ENCODE measurements around the gene UNC5A. TPM values are rescaled to one million over a fixed set of nuclear protein-coding genes. Genes with fewer than 3 reads are reported as not detected.
A peak's percentile ranks its signal among the peaks of the same experiment; 100 is the strongest.

Gene UNC5A
- total RNA-seq, 1 donor from 2014 or later = 1.7 TPM

DNA sequence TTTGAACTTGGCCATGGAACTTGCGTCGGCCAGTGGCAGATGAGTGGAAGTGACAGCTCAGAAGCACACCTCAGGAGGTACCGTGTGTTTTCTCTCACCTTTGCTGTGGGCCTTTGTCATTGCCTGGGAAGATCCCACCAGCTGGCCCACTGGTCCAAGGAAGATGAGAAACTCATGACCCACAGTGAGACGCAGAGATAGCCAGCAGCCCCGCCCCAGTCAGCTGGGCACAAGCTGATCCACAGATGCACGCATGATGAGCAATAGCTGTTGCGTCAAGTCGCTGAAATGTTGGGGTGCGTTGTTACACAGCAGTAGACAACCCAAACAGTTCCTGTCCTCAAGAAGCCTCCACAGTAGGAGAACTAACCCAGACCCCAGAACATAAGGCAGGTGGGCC, 30.8 kb upstream of the UNC5A start:
- Mint-ChIP-seq H3K4me1 (ENCODE audit: unreplicated experiment) (peaks cover 13% of the 10 kb centered on the region), H3K4me3 (no peak overlapping the region), H3K9me3 (no peaks in the 10 kb centered on the region), H3K27me3 (peaks cover 54% of the 10 kb centered on the region), H3K36me3 (no peaks in the 10 kb centered on the region), H3K27ac (no peak overlapping the region)
- DNase-seq (ENCODE audit: extremely low spot score, unreplicated experiment) = peak; percentile 42
- TF ChIP-seq, protein P1, sequence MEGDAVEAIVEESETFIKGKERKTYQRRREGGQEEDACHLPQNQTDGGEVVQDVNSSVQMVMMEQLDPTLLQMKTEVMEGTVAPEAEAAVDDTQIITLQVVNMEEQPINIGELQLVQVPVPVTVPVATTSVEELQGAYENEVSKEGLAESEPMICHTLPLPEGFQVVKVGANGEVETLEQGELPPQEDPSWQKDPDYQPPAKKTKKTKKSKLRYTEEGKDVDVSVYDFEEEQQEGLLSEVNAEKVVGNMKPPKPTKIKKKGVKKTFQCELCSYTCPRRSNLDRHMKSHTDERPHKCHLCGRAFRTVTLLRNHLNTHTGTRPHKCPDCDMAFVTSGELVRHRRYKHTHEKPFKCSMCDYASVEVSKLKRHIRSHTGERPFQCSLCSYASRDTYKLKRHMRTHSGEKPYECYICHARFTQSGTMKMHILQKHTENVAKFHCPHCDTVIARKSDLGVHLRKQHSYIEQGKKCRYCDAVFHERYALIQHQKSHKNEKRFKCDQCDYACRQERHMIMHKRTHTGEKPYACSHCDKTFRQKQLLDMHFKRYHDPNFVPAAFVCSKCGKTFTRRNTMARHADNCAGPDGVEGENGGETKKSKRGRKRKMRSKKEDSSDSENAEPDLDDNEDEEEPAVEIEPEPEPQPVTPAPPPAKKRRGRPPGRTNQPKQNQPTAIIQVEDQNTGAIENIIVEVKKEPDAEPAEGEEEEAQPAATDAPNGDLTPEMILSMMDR (conservative IDR thresholded peaks at IDR 0.05) = no peak

DNA sequence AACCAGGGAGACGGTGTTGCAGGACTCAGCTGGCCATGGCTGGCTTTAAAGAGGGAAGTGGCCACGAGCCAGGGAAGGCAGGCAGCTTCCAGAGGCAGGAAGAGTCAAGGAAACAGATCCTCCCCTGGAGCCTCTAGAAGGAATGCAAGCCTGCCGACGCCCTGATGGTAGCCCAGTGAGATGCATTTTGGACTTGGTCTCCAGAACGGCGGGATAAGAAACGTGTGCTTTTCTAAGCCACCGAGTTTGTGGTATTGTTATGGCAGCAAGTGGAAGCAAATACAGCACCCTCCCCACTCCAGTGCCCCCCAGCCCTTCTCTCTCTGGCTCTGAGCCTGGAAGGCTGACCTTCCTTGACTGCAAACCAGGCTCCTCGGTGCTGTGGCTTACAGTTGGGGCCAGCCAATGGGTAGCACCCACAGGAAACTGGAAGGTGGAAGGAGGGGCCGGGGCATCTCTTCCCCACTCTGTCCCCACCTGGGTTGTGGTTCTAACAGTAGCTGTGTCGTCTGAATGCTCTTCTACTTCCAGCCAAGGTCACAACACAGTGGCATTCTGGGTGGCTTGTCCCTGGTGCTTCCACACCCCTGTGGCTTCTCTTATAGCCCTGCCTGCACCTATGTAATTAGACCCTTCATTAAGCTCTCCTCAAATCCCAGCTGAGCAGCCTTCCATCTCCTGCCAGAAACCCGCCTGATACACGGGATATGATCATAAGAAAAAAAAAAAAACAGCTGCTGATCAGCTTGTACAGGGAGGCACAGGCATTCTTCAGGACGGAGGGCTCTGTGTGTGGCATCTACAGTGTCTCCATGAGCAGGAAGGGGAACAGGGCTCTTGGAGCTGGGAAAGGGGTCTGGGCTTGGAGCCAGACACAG, 29.9 kb upstream of the UNC5A start:
- peaks cover 47% of the 10 kb centered on the region for H3K27me3 Mint-ChIP-seq
- H3K4me3 Mint-ChIP-seq = no peak overlapping the region
- H3K4me1 Mint-ChIP-seq (ENCODE audit: unreplicated experiment) = peaks cover 9% of the 10 kb centered on the region
- peak; percentile 56 for DNase-seq (ENCODE audit: extremely low spot score, unreplicated experiment)
- no peak overlapping the region for H3K27ac Mint-ChIP-seq
- H3K36me3 Mint-ChIP-seq = no peaks in the 10 kb centered on the region
- H3K9me3 Mint-ChIP-seq = no peaks in the 10 kb centered on the region
- TF ChIP-seq, protein P1 (conservative IDR thresholded peaks at IDR 0.05) = no peak

DNA sequence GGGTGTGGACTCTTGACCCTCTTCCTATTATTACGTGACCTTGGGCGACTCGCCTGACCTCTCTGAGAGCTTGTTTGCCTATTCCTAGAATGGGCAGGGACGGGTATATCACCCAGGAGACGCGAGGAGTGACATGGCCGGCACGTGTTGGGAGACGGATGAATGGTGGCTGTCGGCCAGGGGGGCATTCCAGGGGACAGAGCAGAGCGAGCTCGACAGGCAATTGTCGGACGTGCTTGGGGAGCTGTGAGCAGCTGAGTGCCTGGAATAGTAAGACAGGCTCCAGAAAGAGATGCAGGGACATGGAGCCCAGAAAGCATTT, 29.3 kb upstream of the UNC5A start:
- DNase-seq (ENCODE audit: extremely low spot score, unreplicated experiment) = peak; percentile 48
- no peaks in the 10 kb centered on the region for H3K9me3 Mint-ChIP-seq
- peaks cover 47% of the 10 kb centered on the region for H3K27me3 Mint-ChIP-seq
- H3K27ac Mint-ChIP-seq = no peak overlapping the region
- TF ChIP-seq, protein P1 (conservative IDR thresholded peaks at IDR 0.05) = no peak
- H3K4me1 Mint-ChIP-seq (ENCODE audit: unreplicated experiment) = peaks cover 9% of the 10 kb centered on the region
- H3K4me3 Mint-ChIP-seq = no peak overlapping the region
- H3K36me3 Mint-ChIP-seq = no peaks in the 10 kb centered on the region

DNA sequence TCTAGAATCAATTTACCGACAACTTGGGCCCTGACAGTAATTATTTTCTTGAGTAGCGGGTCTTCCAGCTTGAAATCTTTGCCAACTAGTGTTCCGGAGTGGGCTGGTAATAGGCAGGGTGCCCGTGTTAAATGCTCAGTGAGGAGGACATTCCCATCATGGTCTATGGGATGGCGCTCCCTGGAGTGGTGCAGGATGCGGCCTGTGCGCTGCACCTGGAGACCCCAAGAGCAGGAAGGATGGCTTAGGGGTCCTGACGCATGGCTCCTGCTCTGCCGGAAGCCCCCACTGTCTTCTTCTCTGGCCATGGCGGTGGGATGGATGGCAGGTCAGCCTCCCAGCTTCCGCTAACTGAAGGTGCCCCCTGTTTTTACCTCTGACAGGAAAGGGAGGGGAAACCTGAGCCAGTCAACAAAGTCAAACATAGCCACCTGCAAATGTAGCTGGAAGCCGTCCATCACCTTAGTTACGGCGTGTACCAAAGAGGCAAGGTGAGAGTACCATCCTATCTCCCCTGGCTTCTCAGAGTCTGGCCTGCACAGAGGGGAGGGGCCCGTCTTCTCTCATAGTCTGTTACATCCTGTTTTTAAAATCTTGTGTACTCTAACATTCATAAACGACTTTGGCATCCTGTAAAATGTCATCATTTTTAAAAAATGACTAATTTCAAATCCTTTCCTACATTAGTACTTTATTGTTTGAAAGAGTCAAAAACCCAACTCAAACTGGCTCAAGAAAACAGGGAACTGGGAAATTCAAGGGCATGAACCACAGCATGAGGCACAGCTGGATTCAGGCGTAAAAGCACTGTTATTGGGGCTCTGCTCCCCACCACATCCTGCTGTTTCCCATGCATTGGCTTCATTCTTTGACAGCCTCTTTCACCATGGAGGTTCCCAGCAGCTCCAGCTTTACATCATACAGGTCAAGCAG, 28.5 kb upstream of the UNC5A start:
- no peaks in the 10 kb centered on the region for H3K36me3 Mint-ChIP-seq
- H3K27ac Mint-ChIP-seq = no peak overlapping the region
- peaks cover 9% of the 10 kb centered on the region for H3K4me1 Mint-ChIP-seq (ENCODE audit: unreplicated experiment)
- no peak overlapping the region for H3K4me3 Mint-ChIP-seq
- DNase-seq (ENCODE audit: extremely low spot score, unreplicated experiment) = no peak
- no peaks in the 10 kb centered on the region for H3K9me3 Mint-ChIP-seq
- peaks cover 48% of the 10 kb centered on the region for H3K27me3 Mint-ChIP-seq
- TF ChIP-seq, protein P1 (conservative IDR thresholded peaks at IDR 0.05) = no peak

DNA sequence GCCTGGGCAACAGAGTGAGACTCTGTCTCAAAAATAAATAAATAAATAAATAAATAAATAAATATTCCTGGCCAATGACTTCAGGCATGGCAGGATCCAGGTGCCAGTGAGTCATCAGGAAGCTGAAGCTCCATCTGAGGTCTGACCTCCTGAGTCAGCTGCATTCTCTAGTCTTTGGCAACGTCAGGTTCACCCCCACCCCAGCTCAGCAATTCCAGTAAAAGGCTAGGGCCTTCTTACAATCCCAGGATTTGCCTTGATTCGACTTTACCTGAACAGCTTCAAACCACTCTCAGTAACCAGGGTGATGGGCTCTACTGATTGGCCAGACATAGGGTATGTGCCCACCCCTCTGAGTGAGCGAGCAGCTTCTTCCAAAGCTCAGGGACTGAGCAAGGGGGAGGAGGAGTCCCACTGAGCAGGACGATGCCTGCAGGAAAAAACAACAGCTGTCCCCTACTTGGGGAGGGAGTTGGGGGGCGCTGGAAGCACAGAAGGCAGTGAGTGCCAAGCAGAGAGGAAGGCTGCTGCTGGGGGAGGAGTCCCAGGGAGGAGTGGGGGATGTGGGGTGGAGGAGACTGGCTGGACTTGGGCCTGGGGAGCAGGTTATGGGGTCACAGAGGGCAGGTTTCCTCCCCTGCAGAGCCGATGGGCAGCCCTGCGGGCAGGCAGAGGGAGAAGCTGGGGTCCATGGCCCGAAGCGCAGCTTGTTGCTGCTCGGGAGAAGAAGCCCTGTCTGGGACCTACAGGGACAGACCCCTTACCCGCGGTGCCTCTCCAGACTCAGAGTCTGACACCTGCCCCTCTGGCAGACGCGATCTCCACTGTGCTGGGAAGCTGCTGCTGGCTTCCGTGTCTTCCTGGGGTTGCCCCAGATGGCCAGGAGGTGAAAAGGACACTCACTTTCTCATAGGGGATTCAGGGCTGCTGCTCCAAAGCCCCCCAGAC, 25.9 kb upstream of the UNC5A start:
- peaks cover 9% of the 10 kb centered on the region for H3K4me1 Mint-ChIP-seq (ENCODE audit: unreplicated experiment)
- H3K27ac Mint-ChIP-seq = no peak overlapping the region
- TF ChIP-seq, protein P1 (conservative IDR thresholded peaks at IDR 0.05) = no peak
- H3K36me3 Mint-ChIP-seq = no peaks in the 10 kb centered on the region
- H3K27me3 Mint-ChIP-seq = peaks cover 60% of the 10 kb centered on the region
- no peak for DNase-seq (ENCODE audit: extremely low spot score, unreplicated experiment)
- no peak overlapping the region for H3K4me3 Mint-ChIP-seq
- no peaks in the 10 kb centered on the region for H3K9me3 Mint-ChIP-seq
